Measurements from ENCODE around the gene STX4. TPM values are rescaled to one million over a fixed set of nuclear protein-coding genes. Genes with fewer than 3 reads are reported as not detected.

Gene STX4
- total RNA-seq, 1 donor from 2014 or later: 79.1 TPM

DNA sequence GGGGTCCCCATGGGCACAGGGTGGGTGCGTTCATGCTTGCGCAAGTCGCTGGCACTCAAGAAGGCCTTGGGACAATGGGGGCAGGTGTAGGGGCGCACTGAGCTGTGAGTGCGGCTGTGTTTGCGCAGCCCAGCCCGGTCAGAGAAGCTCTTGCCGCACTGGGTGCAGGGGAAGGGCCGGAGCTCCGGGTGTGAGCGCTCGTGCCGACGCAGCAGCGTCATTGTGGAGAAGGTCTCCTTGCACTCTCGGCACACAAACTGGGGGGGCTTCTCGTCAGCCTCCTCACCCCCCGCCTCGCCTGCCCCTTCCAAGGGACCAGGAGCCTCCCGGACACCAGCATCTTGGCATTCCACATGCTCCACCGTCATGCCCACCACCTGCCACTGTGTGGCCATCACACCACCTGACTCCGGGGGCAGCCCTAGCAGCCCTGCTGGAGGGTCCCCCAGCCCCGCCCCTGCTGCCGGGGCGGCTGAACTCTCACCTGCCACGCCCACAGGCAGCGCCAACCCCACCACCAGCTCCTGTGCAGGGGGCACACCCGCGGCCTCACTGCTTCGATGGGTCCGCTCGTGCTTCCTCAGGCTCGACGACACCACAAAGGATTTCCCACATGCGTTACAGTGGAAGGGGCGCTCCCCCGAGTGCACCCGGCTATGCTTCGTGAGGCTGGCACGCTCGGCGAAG, 27.9 kb downstream of the STX4 start:
- TF ChIP-seq, protein P1, sequence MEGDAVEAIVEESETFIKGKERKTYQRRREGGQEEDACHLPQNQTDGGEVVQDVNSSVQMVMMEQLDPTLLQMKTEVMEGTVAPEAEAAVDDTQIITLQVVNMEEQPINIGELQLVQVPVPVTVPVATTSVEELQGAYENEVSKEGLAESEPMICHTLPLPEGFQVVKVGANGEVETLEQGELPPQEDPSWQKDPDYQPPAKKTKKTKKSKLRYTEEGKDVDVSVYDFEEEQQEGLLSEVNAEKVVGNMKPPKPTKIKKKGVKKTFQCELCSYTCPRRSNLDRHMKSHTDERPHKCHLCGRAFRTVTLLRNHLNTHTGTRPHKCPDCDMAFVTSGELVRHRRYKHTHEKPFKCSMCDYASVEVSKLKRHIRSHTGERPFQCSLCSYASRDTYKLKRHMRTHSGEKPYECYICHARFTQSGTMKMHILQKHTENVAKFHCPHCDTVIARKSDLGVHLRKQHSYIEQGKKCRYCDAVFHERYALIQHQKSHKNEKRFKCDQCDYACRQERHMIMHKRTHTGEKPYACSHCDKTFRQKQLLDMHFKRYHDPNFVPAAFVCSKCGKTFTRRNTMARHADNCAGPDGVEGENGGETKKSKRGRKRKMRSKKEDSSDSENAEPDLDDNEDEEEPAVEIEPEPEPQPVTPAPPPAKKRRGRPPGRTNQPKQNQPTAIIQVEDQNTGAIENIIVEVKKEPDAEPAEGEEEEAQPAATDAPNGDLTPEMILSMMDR (IDR thresholded peaks at IDR 0.05): no peak
- no peaks in the 10 kb centered on the region for H3K4me1 ChIP-seq
- peaks cover 16 to 37% of the 10 kb centered on the region in 2 donors for H3K36me3 ChIP-seq
- no peak overlapping the region for H3K27ac ChIP-seq
- no peak for DNase-seq (ENCODE audit: low spot score in 2 of 2)
- intact Hi-C loops (cut with DNase I): no loop called here
- H3K27me3 ChIP-seq: no peaks in the 10 kb centered on the region
- no peaks in the 10 kb centered on the region for H3K9me3 ChIP-seq
- H3K4me3 ChIP-seq: no peak overlapping the region

DNA sequence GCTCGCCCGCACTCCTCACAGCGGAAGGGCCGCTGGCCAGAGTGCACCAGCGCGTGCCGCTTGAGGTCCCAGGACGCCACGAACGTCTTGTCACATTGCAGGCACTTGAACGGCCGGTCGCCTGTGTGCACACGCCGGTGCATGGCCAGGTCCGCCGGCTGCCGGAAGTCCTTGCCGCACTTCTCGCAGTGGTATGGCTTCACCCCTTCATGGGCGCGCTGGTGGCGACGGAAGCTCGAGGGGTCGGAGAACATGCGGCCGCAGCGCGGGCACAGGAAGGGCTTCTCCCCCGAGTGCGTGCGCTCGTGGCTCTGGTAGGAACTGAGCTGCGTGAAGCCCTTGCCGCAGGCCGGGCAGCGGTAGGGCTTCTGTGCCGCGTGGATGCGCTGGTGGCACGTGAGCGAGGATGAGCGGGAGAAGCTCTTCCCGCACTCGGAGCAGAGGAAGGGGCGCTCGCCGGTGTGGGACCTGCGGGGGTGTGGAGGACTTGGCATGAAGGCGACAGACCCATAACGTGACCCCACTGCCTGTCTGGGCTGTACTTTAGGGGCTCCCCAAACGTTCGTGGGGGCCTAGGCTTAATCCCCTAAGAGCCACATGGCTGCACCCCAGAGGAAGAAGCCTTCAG, 28.6 kb downstream of the STX4 start:
- Histone ChIP-seq H3K9me3 (no peaks in the 10 kb centered on the region), H3K4me1 (no peaks in the 10 kb centered on the region), H3K4me3 (no peak overlapping the region), H3K36me3 (peaks cover 16 to 37% of the 10 kb centered on the region in 2 donors), H3K27ac (no peak overlapping the region), H3K27me3 (no peaks in the 10 kb centered on the region)
- intact Hi-C loops (cut with DNase I): no loop called here
- TF ChIP-seq, protein P1 (IDR thresholded peaks at IDR 0.05): no peak
- peak in 1 of 2 donors; percentile 60 for DNase-seq (ENCODE audit: low spot score in 2 of 2)

- peaks cover 16 to 34% of the 10 kb centered on the region in 2 donors for H3K36me3 ChIP-seq
- H3K4me3 ChIP-seq: peak overlapping the region in 1 of 2 donors; percentile 13
- H3K27me3 ChIP-seq: no peaks in the 10 kb centered on the region
- no peaks in the 10 kb centered on the region for H3K4me1 ChIP-seq
- H3K27ac ChIP-seq: no peak overlapping the region
- TF ChIP-seq, protein P1 (IDR thresholded peaks at IDR 0.05): no peak
- no peaks in the 10 kb centered on the region for H3K9me3 ChIP-seq
- intact Hi-C loops (cut with DNase I): no loop called here
- DNase-seq (ENCODE audit: low spot score in 2 of 2): no peak
Measured at GRCh38 chr16:31063495-31063842, 30.1 kb downstream of the STX4 start.

DNA sequence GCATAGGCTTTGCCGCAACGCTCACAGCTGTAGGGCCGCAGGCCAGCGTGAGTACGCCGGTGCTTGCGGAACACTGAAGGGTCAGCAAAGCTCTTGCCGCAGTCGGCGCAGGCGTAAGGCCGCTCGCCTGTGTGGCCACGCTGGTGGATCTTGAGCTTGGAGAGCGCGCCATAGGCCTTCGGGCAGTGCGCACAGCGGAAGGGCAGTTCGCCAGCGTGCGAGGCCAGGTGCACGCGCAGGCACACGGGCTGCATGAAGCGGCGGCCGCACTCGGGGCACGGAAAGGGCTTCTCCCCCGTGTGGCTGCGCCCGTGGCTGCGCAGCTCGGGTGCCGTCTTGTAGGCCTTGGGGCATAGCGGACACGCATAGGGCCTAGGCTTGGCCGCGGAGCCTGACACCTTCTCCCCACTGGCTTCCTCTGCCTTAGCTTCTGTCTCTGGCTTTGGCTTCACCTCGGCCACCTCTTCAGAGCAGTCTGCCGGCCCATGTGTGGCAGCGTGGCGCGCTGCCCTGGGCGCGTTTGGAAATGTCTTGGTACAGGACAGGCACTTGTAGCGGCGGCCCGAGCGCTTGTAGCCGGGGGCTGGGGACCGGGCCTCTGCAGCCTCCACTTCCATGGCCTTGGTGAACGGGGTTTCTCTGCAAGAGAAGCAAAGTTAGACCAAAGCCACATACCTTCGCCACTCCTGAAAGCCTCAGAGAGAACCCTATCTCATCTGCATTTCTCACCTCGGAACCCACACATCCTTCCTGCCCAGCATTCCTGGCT, 30.7 kb downstream of the STX4 start:
- peak overlapping the region in 1 of 2 donors; percentile 13 for H3K4me3 ChIP-seq
- H3K27ac ChIP-seq: peak overlapping the region in 1 of 2 donors; percentile 53
- DNase-seq (ENCODE audit: low spot score in 2 of 2): no peak
- no peaks in the 10 kb centered on the region for H3K9me3 ChIP-seq
- peaks cover 16 to 34% of the 10 kb centered on the region in 2 donors for H3K36me3 ChIP-seq
- intact Hi-C loops (cut with DNase I): no loop called here
- no peaks in the 10 kb centered on the region for H3K4me1 ChIP-seq
- TF ChIP-seq, protein P1 (IDR thresholded peaks at IDR 0.05): no peak
- H3K27me3 ChIP-seq: no peaks in the 10 kb centered on the region

- peak in 1 of 2 donors; percentile 79 for DNase-seq (ENCODE audit: low spot score in 2 of 2)
- H3K4me3 ChIP-seq: no peak overlapping the region
- peaks cover 16 to 31% of the 10 kb centered on the region in 2 donors for H3K36me3 ChIP-seq
- H3K27ac ChIP-seq: peak overlapping the region; percentile 3 to 53
- TF ChIP-seq, protein P1 (IDR thresholded peaks at IDR 0.05): no peak
- no peaks in the 10 kb centered on the region for H3K9me3 ChIP-seq
- no peaks in the 10 kb centered on the region for H3K4me1 ChIP-seq
- H3K27me3 ChIP-seq: no peaks in the 10 kb centered on the region
- intact Hi-C loops (cut with DNase I): no loop called here
Measured at GRCh38 chr16:31064882-31065461, 31.6 kb downstream of the STX4 start.

All from ascending aorta (tissue), 2 donors.